Hepatocyte (in vitro differentiated cells): ENCODE data around the gene EML4. TPM values are rescaled to one million over a fixed set of nuclear protein-coding genes. Genes with fewer than 3 reads are reported as not detected.

ENCODE experiments used
- DNase-seq: peaks from one replicate; pipeline ENCODE4 v3.0.0-alpha.2; 2016; ENCODE audit warnings: low spot score
- H2AFZ ChIP-seq: fragments of 200-600 bp; sonication (generic); 2 replicates; pipeline ENCODE4 v1.6.0; 2016; ENCODE audit warnings: antibody characterized with exemption, mild to moderate bottlenecking
- H3K27ac ChIP-seq: fragments of 200-600 bp; sonication (generic); 2 replicates; pipeline ENCODE4 v1.5.1; 2016; ENCODE audit warnings: mild to moderate bottlenecking
- H3K27me3 ChIP-seq: fragments of 200-600 bp; sonication (generic); 2 replicates; pipeline ENCODE4 v1.6.1; 2016
- H3K36me3 ChIP-seq: fragments of 200-600 bp; sonication (generic); replicated peaks from 2 replicates; pipeline ENCODE4 v1.5.1; 2016; ENCODE audit warnings: low read depth; ENCODE audit not compliant: insufficient read depth
- H3K4me1 ChIP-seq: fragments of 200-600 bp; sonication (generic); 2 replicates; pipeline ENCODE4 v1.5.1; 2016; ENCODE audit warnings: mild to moderate bottlenecking, moderate library complexity; ENCODE audit not compliant: insufficient read depth
- H3K4me2 ChIP-seq: fragments of 200-600 bp; sonication (generic); 2 replicates; pipeline ENCODE4 v1.6.0; 2016
- H3K4me3 ChIP-seq: fragments of 200-600 bp; sonication (generic); 2 replicates; pipeline ENCODE4 v1.5.1; 2016; ENCODE audit warnings: mild to moderate bottlenecking
- H3K79me2 ChIP-seq: fragments of 200-600 bp; sonication (generic); 2 replicates; pipeline ENCODE4 v1.6.0; 2017; ENCODE audit warnings: mild to moderate bottlenecking
- H3K9me2 ChIP-seq: fragments of 200-600 bp; sonication (generic); replicated peaks from 2 replicates; pipeline ENCODE4 v1.6.0; 2017; ENCODE audit warnings: mild to moderate bottlenecking; ENCODE audit not compliant: insufficient read depth
- H3K9me3 ChIP-seq: fragments of 200-600 bp; sonication (generic); 2 replicates; pipeline ENCODE4 v1.5.1; 2016; ENCODE audit warnings: low read depth, mild to moderate bottlenecking
- H4K20me1 ChIP-seq: fragments of 200-600 bp; sonication (generic); 2 replicates; pipeline ENCODE4 v1.6.0; 2016; ENCODE audit warnings: mild to moderate bottlenecking; ENCODE audit not compliant: insufficient read depth, poor library complexity, severe bottlenecking
- CTCF ChIP-seq: fragments of 200-600 bp; sonication (generic); IDR thresholded peaks from 2 replicates; pipeline ENCODE4 v1.5.1; 2016; ENCODE audit warnings: antibody characterized with exemption, mild to moderate bottlenecking; ENCODE audit not compliant: poor library complexity
- EZH2 ChIP-seq: fragments of 200-600 bp; sonication (generic); IDR thresholded peaks from 2 replicates; pipeline ENCODE4 v1.6.1; 2016; ENCODE audit warnings: antibody characterized with exemption, mild to moderate bottlenecking, borderline replicate concordance
- EZH2phosphoT487 ChIP-seq: fragments of 200-600 bp; sonication (generic); IDR thresholded peaks from one replicate; pipeline ENCODE4 v1.6.1; 2018; ENCODE audit warnings: antibody characterized with exemption, mild to moderate bottlenecking, low read depth, moderate library complexity; ENCODE audit not compliant: unreplicated experiment, severe bottlenecking
- WGBS: methylation state at CpG from one replicate; pipeline ENCODE4 v1.1.6; 2016; ENCODE audit warnings: low lambda C conversion rate; ENCODE audit errors: missing lambda C conversion rate; 5-methylcytosine and 5-hydroxymethylcytosine counted together
- polyA plus RNA-seq: library from polyadenylated mRNA; unstranded; fragments of >200 nt; fragmentation: Nextera tagmentation; extraction: Ambion mirVana; gene quantifications from 2 replicates; pipeline ENCODE4 v1.2.1, GENCODE V29; 2016
- total RNA-seq: library from RNA; depleted of rRNA; stranded (reverse); fragments of >200 nt; gene quantifications from 2 replicates; pipeline ENCODE4 v1.2.3, GENCODE V29; 2014

EML4 gene
- total and polyA plus RNA-seq, 2 experiments from 2014 or later = 49.9 to 86.8 TPM

GRCh38 chr2:42176992-42177738 lies 8.0 kb downstream of the EML4 start:
- no peak overlapping the region for H2AFZ ChIP-seq
- H3K27ac ChIP-seq = no peak overlapping the region
- H3K4me1 ChIP-seq = peaks cover 6% of the 10 kb centered on the region
- WGBS = 98% methylated on average over 10 of the region's 10 CpGs
- no peak overlapping the region for H3K4me2 ChIP-seq
- no peak overlapping the region for H3K4me3 ChIP-seq
- TF ChIP-seq EZH2phosphoT487 (no peak), CTCF (no peak), EZH2 (no peak)
- DNase-seq = no peak
- no peaks in the 10 kb centered on the region for H3K9me3 ChIP-seq
- no peaks in the 10 kb centered on the region for H3K36me3 ChIP-seq
- peaks cover 98% of the 10 kb centered on the region for H3K79me2 ChIP-seq
- no peaks in the 10 kb centered on the region for H3K9me2 ChIP-seq
- no peaks in the 10 kb centered on the region for H3K27me3 ChIP-seq
- peaks cover 34% of the 10 kb centered on the region for H4K20me1 ChIP-seq

- Histone ChIP-seq H3K9me3 (no peaks in the 10 kb centered on the region), H3K27ac (no peak overlapping the region), H3K79me2 (peaks cover 98% of the 10 kb centered on the region), H3K4me1 (no peaks in the 10 kb centered on the region), H3K36me3 (no peaks in the 10 kb centered on the region), H3K9me2 (no peaks in the 10 kb centered on the region), H2AFZ (no peak overlapping the region), H3K4me3 (no peak overlapping the region), H3K27me3 (no peaks in the 10 kb centered on the region), H4K20me1 (peaks cover 30% of the 10 kb centered on the region), H3K4me2 (no peak overlapping the region)
- TF ChIP-seq CTCF (no peak), EZH2phosphoT487 (no peak)
- no peak for DNase-seq
- WGBS = 86% methylated on average over 6 of the region's 6 CpGs
Observed at GRCh38 chr2:42178335-42178734, 9.2 kb downstream of the EML4 start.

GRCh38 chr2:42180300-42180699 lies 11.1 kb downstream of the EML4 start:
- peaks cover 4% of the 10 kb centered on the region for H3K4me1 ChIP-seq
- H2AFZ ChIP-seq = no peak overlapping the region
- no peaks in the 10 kb centered on the region for H3K36me3 ChIP-seq
- H3K9me3 ChIP-seq = no peaks in the 10 kb centered on the region
- no peaks in the 10 kb centered on the region for H3K9me2 ChIP-seq
- H3K79me2 ChIP-seq = peaks cover 98% of the 10 kb centered on the region
- no peak overlapping the region for H3K4me2 ChIP-seq
- H3K4me3 ChIP-seq = no peak overlapping the region
- no peak for DNase-seq
- TF ChIP-seq EZH2 = no peak
- no peak for TF ChIP-seq CTCF
- TF ChIP-seq EZH2phosphoT487 = no peak
- H3K27me3 ChIP-seq = no peaks in the 10 kb centered on the region
- no peak overlapping the region for H3K27ac ChIP-seq
- H4K20me1 ChIP-seq = peaks cover 30% of the 10 kb centered on the region
